Anterior cingulate cortex (tissue), 58 donors: ENCODE measurements around the gene RABGAP1L.
A peak's percentile ranks its signal among the peaks of the same experiment; 100 is the strongest.
"Not testable (repeated sequence)": the region's sequence is repeated elsewhere in the genome, so short reads cannot be mapped to it uniquely, and the experiment has no call there.

Experiments
- DNase-seq, 58 donors: peaks; one replicate each; lab custom pipeline; 2025; lab: John Stamatoyannopoulos, UW

The RABGAP1L gene

DNA sequence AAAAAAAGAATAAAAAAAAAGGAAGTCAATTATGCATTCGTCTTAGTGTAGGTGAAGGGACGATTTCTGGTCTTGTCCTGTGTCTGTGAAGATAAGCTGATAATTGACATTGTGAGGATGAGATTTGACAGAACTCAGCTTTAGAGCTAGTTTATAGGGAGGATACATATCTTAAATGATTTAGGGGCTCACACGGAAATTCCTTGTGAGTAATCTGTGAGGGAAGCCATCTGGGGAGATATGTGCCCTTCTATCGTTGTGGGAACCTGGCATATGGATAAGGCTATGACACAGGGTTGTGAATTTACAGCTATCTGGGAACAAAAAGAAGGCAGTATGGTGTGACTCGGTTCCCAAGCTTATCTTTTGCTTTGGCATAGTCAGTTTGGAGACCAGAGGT, 71.1 kb downstream of the RABGAP1L start:
- DNase-seq, result no peak

DNA sequence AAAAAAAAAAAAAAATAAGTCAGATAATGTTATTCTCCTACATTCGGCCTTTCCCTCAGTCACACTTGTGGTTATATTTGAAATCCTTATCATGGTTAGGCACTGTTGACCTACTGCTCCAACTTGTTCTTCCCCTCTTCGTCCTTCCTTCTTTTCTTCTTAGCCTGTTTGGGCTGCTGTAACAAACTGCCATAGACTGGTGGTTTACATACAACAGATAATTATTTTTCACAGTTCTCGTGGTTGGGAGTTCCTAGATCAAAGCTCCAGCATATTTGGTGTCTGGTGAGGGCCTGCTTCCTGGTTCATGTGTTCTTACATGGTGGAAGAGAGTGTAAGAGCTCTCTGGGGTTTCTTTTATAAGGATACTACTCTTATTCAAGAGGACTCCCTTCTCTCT, 73.4 kb downstream of the RABGAP1L start:
- DNase-seq, result no peak

DNA sequence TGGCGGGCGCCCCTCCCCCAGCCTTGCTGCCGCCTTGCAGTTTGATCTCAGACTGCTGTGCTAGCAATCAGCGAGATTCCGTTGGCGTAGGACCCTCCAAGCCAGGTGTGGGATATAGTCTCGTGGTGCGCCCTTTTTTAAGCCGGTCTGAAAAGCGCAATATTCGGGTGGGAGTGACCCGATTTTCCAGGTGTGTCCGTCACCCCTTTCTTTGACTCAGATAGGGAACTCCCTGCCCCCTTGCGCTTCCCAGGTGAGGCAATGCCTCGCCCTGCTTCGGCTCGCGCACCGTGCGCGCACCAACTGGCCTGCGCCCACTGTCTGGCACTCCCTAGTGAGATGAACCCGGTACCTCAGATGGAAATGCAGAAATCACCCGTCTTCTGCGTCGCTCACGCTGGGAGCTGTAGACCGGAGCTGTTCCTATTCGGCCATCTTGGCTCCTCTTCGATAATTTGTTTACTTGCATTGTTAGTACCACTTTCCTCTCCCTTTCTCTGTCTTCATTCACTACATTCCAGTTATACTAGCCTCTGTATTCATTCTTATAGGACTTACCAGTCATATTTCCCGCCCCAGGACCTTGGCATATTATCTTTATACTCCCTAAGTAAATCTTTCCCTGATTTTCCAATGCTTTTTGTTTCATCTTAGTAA, 79.7 kb downstream of the RABGAP1L start:
- DNase-seq, result not testable (repeated sequence)

DNA sequence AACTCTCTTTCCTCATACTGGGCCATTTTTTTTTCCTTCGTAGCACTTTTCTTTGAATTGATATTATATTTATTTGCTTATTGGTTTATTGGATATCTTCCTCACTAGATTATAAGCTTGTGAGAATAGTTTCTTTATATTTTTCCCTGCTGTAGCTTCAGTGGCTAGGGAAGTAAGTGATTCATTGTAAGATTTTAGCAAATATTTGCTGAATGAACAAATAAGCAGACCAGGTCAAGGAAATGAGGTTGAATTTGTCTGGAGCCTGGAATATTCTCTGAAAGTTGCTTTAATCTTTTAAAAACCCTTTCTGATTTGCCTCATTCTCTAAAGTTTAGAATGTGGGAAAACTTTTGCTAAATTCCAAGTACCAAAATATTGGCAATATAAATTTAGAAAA, 80.2 kb downstream of the RABGAP1L start:
- DNase-seq, result no peak

DNA sequence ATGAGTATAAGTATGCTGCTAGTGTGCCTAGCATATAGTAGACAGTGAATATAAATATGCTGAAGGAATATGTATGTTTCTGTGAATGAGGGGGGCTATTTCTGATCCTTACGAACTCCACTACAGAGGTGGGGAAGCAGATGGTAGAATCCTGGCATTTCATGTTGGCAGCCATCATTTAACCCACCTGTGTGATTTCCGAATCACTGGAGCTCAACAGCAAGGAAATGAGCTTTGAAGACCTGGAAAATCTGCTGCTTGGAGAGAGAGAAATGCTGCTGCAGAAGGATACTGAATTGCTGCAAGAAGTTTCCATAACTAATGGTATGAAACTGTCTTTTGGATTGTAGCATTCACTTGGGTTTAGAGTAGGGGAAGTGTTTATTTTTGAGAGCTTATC, 83.5 kb downstream of the RABGAP1L start:
- no peak for DNase-seq

DNA sequence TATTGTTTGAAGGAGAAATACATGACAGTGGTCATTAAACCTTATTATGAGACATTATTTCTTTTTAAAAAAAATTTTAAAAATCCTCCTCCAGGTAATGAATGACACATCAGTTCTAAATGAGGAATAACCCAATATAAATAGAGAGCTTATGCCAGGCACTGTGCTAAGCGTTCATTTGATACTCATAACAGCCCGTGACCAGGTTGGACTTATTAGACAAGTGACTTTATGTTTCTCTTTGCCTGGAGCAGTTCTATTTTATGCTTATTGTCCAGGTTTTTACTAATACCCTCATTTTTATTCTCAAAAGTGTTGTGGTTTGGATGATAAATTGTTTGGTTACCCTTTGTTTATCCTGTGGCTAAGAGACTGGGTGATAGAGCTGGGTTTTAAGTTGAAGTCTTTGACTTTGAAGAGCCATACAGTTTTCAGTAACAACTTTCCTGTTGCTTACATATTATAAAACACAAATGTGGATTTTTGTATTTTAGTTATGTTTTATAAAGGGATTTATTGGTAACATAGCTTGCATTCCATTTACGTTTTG, 84.2 kb downstream of the RABGAP1L start:
- DNase-seq, result no peak

DNA sequence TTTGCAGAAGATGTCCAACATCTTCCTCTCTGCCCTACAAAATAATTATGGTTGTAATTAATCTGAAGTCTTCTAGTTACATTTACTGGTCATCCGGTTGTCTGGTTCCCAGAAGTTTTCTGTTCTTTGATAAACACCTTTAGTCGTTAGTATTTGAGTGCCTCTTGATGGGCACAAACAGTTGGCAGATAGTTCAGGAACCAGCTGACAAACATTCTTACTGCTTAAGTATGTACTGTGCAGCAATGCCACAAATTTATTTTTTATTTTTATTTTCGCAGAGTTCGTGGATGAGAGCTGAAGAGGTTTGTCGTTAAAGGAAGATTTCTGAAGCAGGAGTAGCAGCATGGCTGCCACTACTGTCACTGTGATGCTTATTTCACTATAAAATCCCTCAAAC, 84.7 kb downstream of the RABGAP1L start:
- DNase-seq, result no peak

DNA sequence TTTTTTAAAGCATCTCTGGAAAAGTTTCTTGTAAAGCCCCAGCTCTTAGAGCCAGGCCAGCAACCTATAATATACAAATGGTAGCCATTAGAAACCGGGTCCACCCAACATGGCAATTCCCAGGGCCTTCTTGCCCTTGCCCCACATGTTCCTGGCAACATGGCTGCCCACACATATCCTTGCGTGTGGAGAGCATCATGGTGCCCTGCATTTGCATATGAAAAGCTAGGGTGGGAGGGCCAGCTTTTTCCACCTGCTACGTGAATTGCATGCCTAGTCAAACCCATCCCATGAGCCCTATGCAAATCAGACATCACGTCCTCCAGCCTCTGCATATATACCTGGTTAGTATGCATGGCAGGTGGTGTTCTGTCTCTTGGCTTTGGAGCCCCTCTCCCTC, 88.2 kb downstream of the RABGAP1L start:
- DNase-seq, result no peak

DNA sequence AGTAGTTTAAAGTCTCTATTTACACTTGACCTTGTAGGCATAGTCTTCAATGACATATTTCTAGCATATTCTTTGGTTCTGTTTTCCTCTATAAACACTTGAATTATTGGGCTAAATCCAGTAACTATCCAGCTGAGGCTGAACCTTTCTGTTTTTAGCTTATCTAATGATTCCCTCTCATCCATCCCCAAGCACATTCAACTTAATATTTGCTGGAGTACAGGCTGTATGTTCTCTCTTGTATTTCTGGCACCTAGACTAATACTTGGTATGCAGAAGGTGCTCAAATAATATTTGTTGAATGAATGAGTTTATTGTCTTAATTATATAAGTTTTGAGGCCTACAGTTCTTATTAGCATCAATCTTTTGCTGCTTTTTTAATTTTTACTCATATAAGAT, 88.7 kb downstream of the RABGAP1L start:
- DNase-seq, result no peak

DNA sequence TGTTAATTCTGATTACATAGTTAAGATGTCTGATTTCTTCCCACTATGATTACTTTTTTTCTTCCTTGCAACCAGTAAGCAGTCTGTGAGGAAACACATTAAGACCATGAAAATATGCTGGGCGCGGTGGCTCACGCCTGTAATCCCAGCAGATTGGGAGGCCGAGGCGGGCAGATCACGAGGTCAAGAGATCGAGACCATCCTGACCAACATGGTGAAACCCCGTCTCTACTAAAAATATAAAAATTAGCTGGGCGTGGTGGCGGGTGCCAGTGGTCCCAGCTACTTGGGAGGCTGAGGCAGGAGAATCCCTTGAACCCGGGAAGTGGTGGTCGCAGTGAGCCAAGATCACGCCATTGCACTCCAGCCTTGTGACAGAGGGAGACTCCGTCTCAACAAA, 97.1 kb downstream of the RABGAP1L start:
- not testable (repeated sequence) for DNase-seq

DNA sequence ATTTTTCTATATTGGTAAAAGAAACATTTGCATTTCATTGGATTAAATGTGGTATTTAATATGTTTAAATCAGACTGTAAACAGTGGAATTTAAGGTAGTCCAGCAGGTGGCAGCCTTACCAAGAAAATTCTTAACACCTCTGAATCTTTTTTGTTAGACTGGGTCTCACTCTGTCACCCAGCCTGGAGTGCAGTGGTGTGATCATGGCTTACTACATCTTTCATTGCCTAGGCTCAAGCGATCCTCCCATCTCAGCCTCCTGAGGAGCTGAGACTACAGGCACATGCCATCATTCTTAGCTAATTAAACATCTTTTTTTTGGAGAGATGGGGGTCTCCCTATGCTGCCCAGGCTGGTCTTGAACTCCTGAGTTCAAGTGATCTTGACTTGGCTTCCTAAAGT, 98.8 kb downstream of the RABGAP1L start:
- DNase-seq, result peak in 26 of 58 donors; percentile 0 to 55 (median 8)

DNA sequence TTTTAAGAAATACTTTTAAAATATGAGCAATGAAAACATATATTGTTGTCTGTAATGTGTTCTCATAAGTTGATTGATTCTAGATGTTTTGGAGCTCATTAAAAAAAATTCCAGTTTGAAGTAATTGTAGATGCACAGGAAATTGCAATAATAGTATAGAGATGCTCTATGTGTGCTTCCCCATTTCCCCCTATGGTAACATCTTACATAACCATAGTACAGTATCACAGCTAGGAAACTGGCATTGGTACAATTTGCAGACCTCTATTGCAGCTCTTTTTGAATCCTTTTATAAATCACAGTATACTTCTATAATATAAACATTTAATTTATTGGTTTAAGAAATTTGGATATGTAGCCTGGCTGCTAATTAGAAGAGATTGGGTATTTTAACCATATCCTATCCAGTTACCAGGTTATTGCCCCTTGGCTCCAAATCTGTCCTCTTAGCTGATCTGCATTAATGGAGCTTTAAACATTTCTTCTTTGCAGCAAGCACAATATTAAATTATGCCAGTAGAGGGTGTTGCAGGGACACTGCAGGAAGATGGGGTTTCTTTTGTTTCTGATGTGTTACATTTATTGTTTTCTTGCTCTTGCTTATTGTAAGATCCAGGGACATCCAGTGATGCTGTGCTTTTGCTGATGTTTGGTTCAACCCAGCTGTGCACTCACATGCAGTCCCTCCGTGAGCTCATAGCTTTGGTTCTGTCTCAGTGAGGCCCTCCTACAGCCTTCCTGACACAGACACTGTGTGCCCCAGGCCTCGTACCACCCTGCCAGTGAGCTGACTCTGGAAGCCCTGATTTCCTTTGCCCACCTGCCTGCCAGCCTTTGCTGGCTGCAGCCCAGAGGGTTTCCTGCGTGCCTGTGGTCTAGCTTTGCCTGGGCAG, 103.3 kb downstream of the RABGAP1L start:
- DNase-seq, result peak in 44 of 58 donors; percentile 3 to 77 (median 26)

DNA sequence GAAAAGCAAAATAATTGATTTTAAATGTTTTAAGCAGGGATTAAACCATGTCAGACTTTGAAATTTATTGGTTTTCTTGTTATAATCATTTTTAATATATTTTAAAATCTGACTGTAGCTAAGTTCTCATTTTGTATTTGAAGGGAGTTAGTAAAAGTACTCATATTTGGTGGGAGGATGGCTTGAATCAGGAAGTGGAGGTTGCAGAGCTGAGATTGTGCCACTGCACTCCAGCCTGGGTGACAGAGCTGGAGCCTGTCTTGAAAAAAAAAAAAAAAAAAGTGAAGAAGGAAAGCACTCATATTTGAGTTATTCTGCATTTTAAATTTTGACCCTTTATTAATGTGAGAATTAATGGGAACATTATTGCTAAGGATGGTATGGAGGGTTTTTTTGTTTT, 106.0 kb downstream of the RABGAP1L start:
- DNase-seq, result no peak

DNA sequence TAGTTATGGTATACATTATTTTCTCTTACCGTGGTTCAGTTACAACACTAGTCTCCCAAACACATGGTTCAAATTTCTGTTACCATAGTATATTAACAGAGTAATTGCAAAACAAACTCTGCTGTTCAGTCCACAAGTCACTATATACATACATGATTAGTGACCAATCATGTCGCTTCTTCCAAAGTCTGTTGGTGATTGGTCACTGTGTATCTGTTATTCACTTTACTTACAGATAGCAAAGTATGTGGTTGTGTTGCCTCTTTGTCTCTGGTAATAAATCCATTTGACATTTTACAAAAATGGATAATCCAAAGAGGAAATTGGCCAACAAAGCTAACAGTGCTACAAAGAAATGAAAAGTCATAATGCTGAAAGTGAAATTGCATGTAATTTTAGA, 107.2 kb downstream of the RABGAP1L start:
- no peak for DNase-seq

DNA sequence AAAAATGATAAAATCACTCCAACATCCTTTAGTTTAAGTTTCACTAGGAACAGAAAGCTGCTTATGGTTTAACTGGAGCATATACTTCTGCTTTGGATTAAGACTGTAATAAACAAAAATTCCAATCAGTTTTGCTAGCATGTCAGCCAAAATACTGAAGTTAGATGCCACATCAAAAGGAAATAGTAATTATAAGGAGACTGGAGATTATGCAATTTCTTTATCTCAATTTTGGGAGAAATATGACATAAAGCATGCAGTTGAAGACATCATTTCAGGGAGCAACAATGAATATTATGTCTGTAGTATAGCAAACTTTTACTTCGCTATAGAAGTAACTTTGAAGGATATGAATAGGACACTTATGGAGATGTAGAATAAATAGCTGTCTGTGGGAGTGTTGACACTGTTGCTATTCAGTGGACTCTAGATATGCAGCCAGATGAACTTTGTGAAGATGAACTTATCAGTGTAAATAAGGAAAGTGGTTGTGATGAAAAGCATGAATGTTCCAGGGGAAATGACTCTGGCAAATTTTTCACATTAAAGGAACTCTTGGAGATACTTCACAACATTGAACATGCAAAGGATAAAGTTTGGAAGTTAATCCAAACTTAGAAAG, 107.8 kb downstream of the RABGAP1L start:
- no peak for DNase-seq

DNA sequence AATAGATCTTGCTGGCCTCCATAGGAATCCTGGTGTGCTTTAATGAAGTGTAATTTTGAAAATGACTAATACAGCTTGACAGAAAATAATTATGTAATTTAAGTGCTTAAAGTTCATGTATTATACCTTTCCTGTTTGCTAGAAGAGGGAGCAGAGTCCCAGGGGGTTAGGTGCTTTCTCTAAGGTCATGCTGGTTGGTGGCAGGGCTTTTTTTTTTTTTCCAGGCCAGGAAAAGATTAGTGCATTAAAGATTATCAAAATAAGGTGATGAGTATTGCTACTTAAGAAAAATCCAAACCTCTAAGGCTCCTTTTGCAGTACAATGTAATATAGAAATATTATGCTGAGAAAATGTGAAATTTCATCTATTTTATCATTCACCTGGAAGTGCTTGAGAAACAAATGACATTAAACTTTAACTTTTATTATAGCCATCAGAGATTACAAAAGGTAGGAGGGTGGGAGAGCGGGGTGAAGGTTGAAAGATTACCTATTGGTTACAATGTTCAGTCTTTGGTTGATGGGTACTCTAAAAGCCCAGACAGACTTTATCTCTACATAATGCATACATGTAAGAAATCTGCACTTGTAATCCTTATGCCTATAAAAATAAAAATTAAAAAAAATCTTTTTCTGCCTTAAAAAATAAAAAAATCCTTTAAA, 110.8 kb downstream of the RABGAP1L start:
- no peak for DNase-seq

DNA sequence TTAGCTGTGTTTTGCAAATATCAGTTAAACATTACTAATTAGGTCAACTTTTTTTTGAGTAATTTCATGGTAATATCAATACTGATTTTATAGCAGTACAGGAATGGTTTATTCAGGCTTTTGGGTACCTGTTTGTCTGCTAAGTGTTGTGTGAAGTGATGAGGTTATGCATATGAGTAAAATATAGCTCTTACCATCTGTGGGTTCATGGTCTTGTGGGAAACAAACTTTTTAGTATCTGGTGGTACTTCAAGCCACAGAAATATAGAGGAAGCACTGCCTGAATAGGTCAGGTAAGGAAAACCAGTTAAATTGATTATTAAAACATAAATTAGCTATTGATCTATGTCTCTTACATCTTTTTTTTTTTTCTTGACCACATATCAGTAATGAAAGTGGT, 113.9 kb downstream of the RABGAP1L start:
- no peak for DNase-seq

DNA sequence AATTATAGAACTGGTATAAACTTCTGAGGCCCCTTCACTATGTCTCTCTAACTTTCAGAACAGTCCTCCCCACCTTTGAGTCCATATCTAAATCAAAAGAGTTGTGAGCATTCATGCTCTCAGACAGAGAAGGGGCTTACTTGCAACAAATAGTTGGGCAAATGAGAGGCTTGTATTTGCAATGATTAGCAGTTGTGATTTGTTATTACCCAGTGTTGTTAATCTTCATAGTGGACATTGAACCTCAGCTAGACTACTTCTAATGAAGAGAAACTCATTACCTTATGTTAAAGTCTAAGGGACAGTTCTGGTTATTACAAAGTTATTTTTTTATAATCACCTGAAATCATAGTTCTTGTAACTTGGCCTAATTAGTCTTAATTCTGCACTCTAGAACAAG, 114.5 kb downstream of the RABGAP1L start:
- no peak for DNase-seq

DNA sequence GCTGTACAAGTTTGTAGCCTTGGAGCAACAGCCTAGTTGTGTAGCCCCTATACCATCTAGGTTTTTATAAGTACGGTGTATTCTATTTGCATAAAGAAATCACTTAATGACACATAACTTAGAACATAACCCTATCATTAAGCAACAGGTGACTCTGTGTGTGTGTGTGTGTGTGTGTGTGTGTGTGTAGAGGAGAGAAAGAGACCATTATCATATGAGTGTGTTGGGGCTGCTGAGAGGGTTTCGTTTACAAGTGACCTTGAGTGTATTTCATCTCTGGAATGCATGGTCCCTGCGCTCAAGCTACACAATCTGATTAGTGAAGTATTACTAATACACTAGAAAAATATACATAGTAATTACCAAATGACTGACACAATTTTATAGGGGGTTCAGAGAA, 115.1 kb downstream of the RABGAP1L start:
- DNase-seq, result no peak

DNA sequence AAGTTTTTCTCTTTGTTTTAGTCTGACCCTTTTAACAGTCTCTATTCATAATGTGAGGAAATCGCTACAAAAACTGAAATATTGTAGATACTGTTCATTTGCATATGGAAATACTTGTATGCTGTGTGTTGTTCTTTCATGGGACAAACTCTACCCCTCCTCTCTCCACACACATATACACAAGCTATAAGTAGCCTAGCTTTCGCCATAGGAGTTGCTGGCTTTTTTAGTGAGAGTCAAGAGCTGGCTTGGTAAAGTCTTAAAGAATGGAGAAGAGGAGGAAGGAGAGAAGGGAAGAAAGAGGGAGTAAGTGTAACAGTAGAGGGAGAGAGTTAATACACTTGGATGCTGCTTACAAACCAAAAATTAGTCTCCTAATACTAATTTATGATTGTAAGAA, 115.6 kb downstream of the RABGAP1L start:
- no peak for DNase-seq

DNA sequence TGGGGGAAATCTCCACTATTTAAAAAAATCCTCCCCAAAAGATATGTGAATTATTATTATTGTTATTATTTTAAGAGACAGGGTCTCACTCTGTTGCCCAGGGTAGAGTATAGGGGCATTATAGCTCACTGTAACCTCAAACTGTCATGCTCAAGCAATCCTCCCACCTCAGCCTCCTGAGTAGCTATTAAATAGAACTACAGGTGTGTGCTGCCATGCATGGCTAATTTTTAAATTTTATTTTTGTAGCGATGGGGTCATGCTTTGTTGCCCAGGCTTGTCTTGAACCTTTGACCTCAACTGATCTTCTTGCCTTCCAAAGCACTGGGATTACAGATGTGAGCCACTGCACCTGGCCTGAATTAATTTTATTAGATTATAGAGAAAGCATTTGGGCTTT, 116.8 kb downstream of the RABGAP1L start:
- no peak for DNase-seq
